ENCODE measurements around the gene NFATC2. TPM values are rescaled to one million over a fixed set of nuclear protein-coding genes. Genes with fewer than 3 reads are reported as not detected.

Gene NFATC2
- total RNA-seq, 1 experiment from 2014 or later = 15.8 TPM

GRCh38 chr20:51422514-51423289 lies 119.8 kb downstream of the NFATC2 start:
- Mint-ChIP-seq H3K4me3 (ENCODE audit: low read depth, unreplicated experiment) (no peak overlapping the region), H3K27me3 (ENCODE audit: unreplicated experiment) (no peaks in the 10 kb centered on the region), H3K36me3 (ENCODE audit: insufficient read depth, unreplicated experiment) (peaks cover 3% of the 10 kb centered on the region), H3K27ac (ENCODE audit: unreplicated experiment) (no peak overlapping the region), H3K4me1 (ENCODE audit: low read depth, unreplicated experiment) (no peaks in the 10 kb centered on the region), H3K9me3 (ENCODE audit: low read depth, unreplicated experiment) (no peaks in the 10 kb centered on the region)
- TF ChIP-seq, protein P1, sequence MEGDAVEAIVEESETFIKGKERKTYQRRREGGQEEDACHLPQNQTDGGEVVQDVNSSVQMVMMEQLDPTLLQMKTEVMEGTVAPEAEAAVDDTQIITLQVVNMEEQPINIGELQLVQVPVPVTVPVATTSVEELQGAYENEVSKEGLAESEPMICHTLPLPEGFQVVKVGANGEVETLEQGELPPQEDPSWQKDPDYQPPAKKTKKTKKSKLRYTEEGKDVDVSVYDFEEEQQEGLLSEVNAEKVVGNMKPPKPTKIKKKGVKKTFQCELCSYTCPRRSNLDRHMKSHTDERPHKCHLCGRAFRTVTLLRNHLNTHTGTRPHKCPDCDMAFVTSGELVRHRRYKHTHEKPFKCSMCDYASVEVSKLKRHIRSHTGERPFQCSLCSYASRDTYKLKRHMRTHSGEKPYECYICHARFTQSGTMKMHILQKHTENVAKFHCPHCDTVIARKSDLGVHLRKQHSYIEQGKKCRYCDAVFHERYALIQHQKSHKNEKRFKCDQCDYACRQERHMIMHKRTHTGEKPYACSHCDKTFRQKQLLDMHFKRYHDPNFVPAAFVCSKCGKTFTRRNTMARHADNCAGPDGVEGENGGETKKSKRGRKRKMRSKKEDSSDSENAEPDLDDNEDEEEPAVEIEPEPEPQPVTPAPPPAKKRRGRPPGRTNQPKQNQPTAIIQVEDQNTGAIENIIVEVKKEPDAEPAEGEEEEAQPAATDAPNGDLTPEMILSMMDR (IDR thresholded peaks at IDR 0.05; ENCODE audit: unreplicated experiment) = no peak
- CTCF ChIA-PET = interaction anchor here (0.7 kb wide), 1 partner anchor 106 kb away, joined by 6 read pairs; no protein-coding TSS in a partner anchor
- no TSS peak for BruUV-seq (replicated peaks)
- DNase-seq = no peak
- intact Hi-C loops (cut with micrococcal nuclease; ENCODE audit: unreplicated experiment) = no loop called here

DNA sequence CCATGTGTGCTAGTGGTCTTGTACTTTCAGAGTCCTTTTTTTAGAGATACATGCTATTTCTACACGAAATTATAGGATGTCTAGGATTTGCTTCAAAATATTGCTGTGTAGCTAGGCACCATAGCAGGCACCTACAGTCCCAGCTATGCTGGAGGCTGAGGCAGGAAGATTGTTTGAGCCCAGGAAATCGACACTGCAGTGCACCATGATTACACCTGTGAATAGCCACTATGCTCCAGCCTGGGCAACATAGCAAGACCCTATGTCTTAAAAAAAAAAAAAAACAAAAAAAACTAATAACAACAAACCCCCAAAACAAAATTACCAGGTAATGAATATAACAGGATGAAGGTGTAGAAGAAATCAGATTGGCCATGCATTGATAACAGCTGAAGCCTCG lies 121.7 kb downstream of the NFATC2 start:
- Mint-ChIP-seq H3K27me3 (ENCODE audit: unreplicated experiment) (no peaks in the 10 kb centered on the region), H3K9me3 (ENCODE audit: low read depth, unreplicated experiment) (no peaks in the 10 kb centered on the region), H3K4me1 (ENCODE audit: low read depth, unreplicated experiment) (no peaks in the 10 kb centered on the region), H3K36me3 (ENCODE audit: insufficient read depth, unreplicated experiment) (peaks cover 7% of the 10 kb centered on the region), H3K27ac (ENCODE audit: unreplicated experiment) (no peak overlapping the region), H3K4me3 (ENCODE audit: low read depth, unreplicated experiment) (no peak overlapping the region)
- no peak for DNase-seq
- intact Hi-C loops (cut with micrococcal nuclease; ENCODE audit: unreplicated experiment) = no loop called here
- TF ChIP-seq, protein P1 (IDR thresholded peaks at IDR 0.05; ENCODE audit: unreplicated experiment) = no peak
- CTCF ChIA-PET = no interaction called here
- no TSS peak for BruUV-seq (replicated peaks)

DNA sequence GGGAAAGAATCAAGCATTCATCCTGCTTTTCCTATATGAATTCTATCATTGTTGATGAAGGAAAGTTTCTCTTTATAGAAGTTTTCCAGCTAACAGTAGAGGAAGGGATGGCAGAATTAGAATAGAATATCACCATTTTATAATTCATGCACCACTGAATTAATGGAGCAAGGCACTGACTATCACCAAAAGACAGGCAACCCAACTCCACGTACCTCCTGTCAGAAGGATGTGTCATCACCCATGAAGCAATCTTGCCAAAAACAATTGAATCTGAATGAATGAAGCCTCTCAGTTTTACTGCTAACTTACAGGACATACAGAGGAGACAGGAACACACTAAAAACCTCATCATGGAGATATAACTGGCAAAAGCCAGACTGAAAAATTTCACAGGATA lies 122.4 kb downstream of the NFATC2 start:
- no peak overlapping the region for H3K27ac Mint-ChIP-seq (ENCODE audit: unreplicated experiment)
- no TSS peak for BruUV-seq (replicated peaks)
- no peaks in the 10 kb centered on the region for H3K9me3 Mint-ChIP-seq (ENCODE audit: low read depth, unreplicated experiment)
- H3K4me3 Mint-ChIP-seq (ENCODE audit: low read depth, unreplicated experiment) = no peak overlapping the region
- no peaks in the 10 kb centered on the region for H3K27me3 Mint-ChIP-seq (ENCODE audit: unreplicated experiment)
- H3K36me3 Mint-ChIP-seq (ENCODE audit: insufficient read depth, unreplicated experiment) = peaks cover 7% of the 10 kb centered on the region
- DNase-seq = no peak
- intact Hi-C loops (cut with micrococcal nuclease; ENCODE audit: unreplicated experiment) = no loop called here
- CTCF ChIA-PET = no interaction called here
- no peaks in the 10 kb centered on the region for H3K4me1 Mint-ChIP-seq (ENCODE audit: low read depth, unreplicated experiment)
- TF ChIP-seq, protein P1 (IDR thresholded peaks at IDR 0.05; ENCODE audit: unreplicated experiment) = no peak

DNA sequence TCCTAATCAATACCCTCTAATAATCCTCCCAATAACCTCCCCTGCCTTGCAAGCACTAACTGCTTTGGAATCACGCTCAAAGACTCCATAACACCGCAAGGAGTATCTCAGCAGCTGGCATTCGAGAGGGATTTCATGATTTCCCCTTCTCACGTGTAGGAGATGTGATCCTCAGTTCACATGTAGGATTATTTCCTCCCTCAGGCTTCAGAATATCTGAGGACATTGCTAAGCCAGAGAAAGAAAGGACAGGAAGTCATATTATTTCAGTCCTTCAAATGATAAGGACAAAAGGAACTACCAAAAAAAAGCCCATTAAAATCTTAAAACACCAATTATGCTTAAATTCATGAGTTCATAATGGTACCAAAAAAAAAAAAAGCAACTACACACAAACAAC lies 122.9 kb downstream of the NFATC2 start:
- TF ChIP-seq, protein P1 (IDR thresholded peaks at IDR 0.05; ENCODE audit: unreplicated experiment) = no peak
- Mint-ChIP-seq H3K27ac (ENCODE audit: unreplicated experiment) (no peak overlapping the region), H3K36me3 (ENCODE audit: insufficient read depth, unreplicated experiment) (peaks cover 4% of the 10 kb centered on the region), H3K4me1 (ENCODE audit: low read depth, unreplicated experiment) (no peaks in the 10 kb centered on the region), H3K9me3 (ENCODE audit: low read depth, unreplicated experiment) (no peaks in the 10 kb centered on the region), H3K27me3 (ENCODE audit: unreplicated experiment) (no peaks in the 10 kb centered on the region), H3K4me3 (ENCODE audit: low read depth, unreplicated experiment) (no peak overlapping the region)
- no TSS peak for BruUV-seq (replicated peaks)
- DNase-seq = no peak
- intact Hi-C loops (cut with micrococcal nuclease; ENCODE audit: unreplicated experiment) = no loop called here
- CTCF ChIA-PET = no interaction called here
